SKM-1 (cell line): ENCODE results near the gene CAMTA1.
A peak's percentile ranks its signal among the peaks of the same experiment; 100 is the strongest.

ENCODE experiments used
- DNase-seq: peaks from one replicate; lab custom pipeline; 2025; ENCODE audit not compliant: unreplicated experiment; lab: John Stamatoyannopoulos, UW

Gene CAMTA1

GRCh38 chr1:7632681-7633080 is 847.4 kb downstream of the CAMTA1 start:
- no peak for DNase-seq

DNA sequence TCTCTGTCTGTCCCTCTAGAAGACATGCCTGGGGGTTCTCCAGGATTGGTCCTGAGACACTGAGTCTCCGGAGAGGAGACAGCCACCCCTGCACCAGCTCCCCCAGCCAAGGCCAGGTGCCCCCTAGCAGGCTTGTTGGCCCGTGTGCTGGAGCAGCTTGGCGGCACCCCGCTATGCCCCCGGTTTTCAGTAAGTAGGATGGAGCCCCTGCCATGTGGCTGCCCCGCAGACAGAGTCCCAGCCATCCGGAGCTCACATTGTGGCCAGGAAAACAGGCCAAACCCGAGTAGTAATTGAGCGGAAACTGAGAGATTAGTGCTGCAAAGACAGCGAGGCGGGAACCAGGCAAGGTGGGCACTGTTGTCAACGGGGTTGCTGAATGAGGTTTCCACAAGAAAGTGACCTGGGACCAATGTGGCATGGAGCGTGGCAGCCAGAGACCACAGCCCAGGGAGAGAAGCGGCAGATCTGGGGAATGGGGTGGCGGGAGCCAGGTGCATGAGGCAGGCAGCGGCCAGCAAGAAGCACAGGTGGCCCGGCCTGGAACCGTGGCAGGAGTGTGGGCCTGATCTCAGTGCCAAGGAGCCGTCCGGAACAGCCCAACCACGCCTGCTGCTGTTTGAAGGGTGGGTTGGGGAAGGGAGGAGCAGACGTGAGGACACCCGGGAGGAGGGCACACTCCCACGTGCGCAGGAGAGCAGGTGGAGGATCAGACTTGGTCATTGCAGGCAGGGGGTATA is 848.4 kb downstream of the CAMTA1 start:
- DNase-seq = no peak

DNA sequence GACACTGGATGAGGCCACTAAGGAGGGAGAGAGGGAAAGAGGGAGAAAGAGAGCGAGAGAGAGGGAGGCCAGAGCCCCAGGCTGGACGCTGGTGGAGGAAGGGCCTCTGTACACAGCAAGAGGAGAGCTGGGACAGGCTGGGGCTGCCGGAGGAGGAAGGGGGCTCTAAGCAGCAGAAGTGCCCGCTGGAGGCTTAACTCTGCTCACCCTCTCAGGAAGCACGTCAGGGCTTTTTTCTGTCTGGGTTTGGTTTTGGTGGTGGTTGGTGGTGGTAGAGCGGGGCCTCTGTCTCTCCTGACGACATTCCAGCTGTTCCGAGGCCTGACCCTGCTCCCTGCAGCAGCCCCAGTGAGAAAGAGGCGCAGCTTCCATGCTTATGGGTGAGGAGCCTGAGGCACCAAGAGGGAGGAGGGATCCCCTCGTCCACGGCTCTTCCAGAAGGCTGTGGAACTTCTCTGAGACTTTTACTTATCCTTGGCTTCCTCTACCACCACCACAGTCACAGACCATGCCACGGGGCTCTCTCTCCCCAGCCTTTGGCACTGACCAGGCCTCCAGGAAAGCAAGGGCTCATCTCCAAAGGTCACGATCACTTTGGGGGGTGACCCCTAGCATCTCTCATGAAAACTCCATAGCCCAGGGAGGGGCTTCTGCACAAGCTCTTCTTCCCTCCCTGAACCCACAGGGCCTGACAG is 849.4 kb downstream of the CAMTA1 start:
- no peak for DNase-seq

DNA sequence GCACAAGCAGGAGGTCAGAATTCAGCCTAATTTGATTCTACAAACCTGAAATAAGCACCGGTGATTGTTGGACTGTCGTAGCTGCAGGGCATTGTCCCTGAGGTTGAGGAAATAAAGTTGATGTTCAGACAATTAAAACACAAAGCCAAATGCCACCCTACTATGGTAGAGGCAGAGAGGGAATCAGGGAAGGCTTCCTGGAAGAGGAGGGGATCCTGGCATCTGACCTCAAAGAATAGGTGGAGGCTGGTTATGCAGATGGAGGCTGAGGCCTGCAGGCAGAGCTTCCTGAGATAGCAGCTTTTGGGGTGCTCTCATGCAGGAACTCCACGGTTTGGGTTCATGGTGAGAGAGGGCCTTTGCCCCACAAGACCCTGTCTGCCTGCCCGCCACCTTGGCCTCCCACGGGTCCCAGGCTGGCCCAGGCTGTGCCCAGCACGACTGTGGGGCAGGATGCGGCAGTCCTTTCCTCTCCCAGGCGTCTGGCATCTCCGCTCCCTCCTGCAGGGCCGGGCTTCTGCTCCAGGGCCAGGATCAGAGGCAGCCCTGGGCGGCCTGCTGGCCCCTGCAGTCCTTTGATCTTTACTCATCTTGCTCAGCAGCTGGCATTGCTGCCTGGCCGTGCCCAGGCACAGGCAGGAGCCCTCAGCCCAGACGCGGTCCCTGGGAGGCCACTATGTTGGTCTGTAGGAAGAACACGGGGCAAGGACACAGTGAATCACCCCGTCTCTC is 851.7 kb downstream of the CAMTA1 start:
- no peak for DNase-seq

DNA sequence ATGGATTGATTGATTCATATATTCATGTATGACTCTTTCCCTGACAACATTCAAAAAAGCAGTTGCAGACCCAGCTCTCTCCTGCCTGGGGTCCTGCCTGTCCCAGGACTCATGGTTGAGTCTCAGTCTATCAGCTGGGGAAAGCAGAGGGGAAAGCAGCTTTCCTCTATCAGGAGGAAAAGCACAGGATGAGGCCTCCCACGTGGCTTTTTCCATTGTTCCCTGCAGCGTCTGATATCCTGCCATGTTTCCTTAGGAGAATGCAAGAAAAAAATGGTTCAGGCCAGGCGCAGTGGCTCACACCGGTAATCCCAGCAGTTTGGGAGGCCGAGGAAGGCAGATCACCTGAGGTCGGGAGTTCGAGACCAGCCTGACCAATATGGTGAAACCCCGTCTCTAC is 852.8 kb downstream of the CAMTA1 start:
- DNase-seq = no peak

GRCh38 chr1:7639435-7640131 is 854.3 kb downstream of the CAMTA1 start:
- no peak for DNase-seq

GRCh38 chr1:7640350-7640749 is 855.1 kb downstream of the CAMTA1 start:
- DNase-seq = no peak

- DNase-seq = no peak
Measured at GRCh38 chr1:7640920-7641585, 855.8 kb downstream of the CAMTA1 start.

DNA sequence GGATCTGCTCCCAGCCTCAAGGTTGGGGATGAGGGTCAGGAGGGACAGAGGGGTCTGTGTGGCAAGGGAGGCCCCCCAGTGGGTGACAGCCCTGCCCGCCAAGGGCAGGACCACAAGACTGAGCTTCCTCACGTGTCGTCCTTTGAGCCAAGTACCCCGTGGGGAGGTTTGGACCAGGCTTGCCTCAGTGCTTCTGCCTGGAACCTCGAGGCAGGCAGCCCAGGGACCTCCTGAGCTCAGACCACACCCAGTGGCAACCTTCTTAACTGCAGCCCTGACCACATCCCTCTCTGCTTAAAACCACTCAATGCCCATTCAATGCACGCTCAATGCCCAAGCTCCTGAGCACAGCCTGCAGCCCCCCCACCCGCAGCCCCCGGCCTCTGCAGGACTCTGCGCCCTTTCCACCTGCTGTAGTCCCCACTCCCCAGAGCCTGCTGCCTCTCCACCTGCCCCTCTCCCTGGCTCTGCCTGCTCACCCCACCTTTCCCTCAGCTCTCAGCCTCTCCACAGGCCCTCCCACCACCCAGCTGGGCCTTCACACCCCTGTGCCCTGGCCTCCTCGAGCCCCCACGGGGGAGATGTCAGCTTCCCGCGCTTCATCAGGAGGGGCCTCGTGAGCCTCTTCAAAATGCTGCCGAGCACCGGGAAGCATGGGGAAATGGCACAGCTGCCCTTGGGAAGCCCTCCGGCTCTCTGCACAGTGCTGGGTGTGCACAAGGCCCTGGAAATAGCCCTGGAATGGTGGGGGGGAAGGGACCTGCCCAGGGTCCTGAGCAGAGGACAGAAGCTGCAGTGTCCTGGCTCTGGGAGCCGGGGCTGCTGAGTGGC is 856.5 kb downstream of the CAMTA1 start:
- no peak for DNase-seq

DNA sequence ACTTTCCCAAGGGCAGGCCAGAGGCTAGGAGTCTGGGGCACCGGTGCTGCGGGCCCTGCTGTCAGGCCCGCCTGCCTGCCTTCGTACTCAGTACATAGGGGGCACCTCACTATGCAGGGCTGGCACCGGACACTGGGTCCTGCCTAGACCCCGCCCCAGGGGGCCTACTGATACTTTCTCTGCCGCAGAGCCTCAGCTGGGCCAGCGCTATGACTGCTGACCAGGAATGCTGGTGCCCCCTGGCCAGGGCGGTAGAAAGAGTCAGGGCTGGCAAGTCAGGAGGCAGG is 857.1 kb downstream of the CAMTA1 start:
- DNase-seq = no peak

DNA sequence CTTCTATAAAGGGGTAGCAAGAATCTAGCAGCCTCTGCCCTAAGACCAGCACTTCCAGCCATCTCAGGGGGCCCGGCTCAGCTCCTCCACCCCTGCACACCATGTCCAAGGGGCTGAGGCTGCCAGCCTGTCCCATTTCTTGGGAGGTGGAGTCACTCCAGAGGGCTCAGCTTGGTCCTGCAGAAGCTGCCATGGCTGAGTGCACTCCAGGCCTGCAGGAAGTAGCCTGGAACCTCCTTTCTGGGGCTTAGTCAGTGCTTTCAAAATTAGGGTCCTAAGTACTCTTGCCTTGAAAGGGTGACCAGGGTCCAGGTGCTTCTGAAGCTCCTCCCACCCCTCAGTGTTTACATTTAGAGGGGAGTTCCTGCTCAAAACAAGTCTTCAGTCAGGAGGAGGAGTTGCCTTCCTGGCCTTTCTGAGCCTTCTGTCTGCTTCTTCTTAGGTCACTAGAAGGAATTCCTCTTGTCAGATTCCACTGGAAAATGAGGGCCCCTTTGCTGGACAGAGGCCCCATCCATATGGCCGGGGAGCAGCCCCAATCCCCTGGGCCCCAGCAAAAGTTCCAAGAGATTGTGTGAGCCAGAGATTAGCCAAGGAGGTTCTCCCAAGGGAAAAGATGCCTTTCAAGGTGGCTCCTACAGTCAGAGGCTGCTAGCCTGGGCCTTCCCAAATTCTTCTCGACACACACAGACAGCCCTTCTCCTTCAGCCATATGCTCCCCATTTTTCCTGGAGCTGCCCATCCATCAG is 857.7 kb downstream of the CAMTA1 start:
- no peak for DNase-seq

DNA sequence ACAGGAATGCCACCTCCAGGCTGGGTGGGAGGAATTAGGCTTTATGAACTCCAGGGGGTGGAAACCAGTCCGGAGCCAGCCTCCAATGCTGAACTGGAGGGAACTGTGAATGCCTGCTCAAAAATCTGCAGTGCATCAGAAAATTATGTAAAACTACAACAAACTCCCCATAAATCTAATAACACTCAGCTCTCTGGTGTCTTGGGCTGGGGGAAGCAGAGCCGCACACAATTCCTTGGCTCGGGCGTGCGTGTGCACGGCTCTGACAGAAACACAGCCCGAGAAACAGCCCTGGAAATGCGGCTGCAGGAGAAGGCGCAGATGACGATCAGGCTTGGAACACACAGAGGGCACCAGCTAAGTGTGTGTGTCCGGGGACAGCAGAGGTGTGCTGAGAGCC is 858.3 kb downstream of the CAMTA1 start:
- DNase-seq = no peak

DNA sequence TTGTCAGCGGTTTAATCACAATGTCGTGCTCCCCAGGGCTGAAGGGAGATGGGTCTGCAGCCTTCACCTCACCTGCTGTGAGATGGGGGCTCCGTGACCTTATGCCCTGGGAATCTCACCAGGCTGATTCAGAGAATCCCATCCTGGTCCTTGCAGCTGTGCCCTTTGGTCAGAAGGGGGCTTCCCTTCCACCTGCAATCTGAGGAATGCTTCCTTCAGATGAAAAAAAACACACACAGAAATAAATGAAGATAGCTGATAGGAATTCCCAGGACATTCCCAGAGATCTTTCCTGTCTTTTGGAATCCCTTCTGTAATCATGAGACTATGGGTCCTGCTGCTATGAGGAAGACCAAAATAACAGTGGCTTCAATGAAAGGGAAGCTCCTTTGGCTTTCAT is 858.8 kb downstream of the CAMTA1 start:
- DNase-seq = no peak

DNA sequence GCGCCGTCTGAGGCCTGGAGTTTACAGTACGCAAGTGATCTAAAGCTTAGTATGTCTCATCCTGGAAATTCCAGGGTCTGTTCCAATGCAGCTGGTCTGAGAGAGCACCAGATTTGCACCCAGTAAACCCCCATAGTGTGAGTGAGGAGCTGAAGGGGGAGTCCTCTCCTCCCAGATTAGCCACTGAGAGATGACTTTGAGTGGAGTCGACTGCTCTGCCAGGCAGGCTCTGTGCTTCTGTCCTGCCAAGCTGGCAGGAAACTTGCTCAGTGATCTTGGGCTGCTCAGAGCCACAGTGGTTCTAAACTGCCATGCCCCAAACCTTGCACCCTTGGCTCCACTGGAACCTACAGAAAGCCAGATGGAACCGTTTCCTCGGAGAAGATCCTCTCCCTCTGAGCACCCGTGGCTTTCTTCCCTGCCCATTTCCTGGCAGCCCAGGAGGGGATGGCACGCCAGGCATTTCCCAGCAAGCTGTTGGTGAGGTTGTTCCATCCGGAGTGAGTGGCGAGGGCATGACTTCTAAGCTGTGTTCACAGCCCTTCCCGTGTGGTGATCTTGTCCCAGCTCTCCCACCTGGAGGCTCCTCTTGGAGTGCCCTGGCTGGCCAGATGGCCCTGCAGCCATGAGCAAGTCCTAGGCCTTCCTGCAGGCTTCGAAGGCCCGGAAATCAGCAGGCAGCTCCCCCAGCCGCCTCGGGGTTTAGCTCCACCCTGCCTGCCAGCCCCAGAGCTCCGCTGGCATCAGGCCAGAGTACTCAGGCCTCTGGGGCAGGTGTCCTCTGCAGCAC is 859.9 kb downstream of the CAMTA1 start:
- no peak for DNase-seq

DNA sequence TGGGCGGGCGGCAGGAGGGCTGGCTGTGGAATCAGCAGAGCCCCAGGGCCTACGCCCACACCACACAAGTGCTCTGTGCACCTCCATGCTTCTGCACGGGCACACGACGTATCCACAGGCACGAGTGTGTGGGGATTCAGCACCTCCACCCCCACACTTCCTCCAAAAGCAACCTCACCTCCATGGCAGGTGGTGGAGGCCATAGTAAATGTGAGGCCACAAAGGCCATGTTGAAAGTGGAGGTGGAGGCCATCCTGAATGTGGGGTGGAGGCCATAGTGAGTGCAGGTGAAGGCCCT is 860.4 kb downstream of the CAMTA1 start:
- no peak for DNase-seq

- DNase-seq = no peak
Measured at GRCh38 chr1:7646164-7646563, 860.9 kb downstream of the CAMTA1 start.

DNA sequence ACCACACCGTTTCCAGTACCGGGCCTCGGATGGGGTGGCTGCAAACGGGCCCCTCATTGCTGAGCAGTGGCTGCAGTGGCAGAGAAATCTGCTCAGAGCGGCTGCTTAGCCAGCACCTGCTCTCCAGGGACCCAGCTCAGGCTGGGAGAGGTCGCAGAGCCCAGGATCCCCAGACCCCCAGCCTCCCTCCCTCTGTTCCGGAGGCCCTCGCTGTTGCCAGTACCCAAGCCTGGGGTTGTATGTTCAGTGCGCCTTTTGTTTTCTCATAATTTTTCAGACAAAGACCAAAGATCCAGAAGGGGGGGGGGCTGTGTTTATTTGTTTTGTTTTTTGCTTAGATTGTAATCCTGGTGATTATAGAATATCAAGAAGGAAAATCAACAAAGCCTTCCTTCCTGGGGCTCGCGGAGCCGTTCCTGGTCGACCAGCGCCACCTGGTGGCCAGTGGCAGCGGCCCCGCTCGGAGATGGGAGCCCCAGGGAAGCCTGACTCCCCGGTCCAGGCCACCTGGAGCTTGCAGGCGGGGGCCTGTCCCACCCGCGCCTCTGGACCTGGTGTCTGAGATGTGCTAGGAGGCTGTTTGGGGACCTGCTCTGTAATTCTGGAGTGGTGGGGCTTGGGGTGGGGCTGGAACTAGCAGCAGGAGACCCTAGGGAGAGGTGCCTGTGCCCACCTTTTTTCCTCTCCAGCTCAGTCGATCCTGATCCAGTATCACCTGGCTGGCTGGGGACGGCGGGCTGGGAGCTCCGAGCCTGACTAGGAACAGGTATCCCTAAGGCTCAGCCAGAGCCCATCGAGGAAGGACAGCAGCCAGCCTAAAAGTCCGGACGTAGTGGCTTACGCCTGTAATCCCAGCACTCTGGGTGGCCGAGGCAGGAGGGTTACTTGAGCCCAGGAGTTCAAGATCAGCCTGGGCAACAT is 862.0 kb downstream of the CAMTA1 start:
- DNase-seq = peak; percentile 35
